K562 (cell line): ENCODE data around the gene TAS2R40. TPM values are rescaled to one million over a fixed set of nuclear protein-coding genes. Genes with fewer than 3 reads are reported as not detected.

Experiments
- ASH1L ChIP-seq: fragments of 450-650 bp; IDR thresholded peaks from 2 replicates; pipeline ENCODE4 v1.6.1; 2018; ENCODE audit warnings: borderline replicate concordance, mild to moderate bottlenecking, low read depth; ENCODE audit not compliant: partially characterized antibody
- CHD4 ChIP-seq: fragments of 200-600 bp; sonication (generic); IDR thresholded peaks from 3 replicates; pipeline ENCODE4 v1.6.1; 2012; ENCODE audit warnings: low read depth, mild to moderate bottlenecking, mixed read lengths, low read length, inconsistent platforms; ENCODE audit not compliant: insufficient read depth, insufficient replicate concordance, poor library complexity, severe bottlenecking
- DACH1 ChIP-seq: fragments of 450-650 bp; IDR thresholded peaks from 2 replicates; pipeline ENCODE4 v1.6.1; 2018; ENCODE audit not compliant: partially characterized antibody
- FOXA3 ChIP-seq, 2 experiments: fragments of 450-650 bp in 1 of 2; sonication (generic) in 1 of 2; formaldehyde crosslinking; IDR thresholded peaks in 1 of 2; conservative IDR thresholded peaks in 1 of 2; 2 replicates each; pipeline versions ENCODE4 v1.4.0 to v1.8.0; 2020 to 2022; ENCODE audit warnings: mild to moderate bottlenecking in 2 of 2, missing genetic modification reagents in 1 of 2
- FOXJ2 ChIP-seq: fragments of 200-800 bp; sonication (Bioruptor generic); IDR thresholded peaks from 2 replicates; pipeline ENCODE4 v1.6.1; 2016; ENCODE audit warnings: missing genetic modification characterization, missing compliant biosample characterization
- GATAD2A ChIP-seq: fragments of 450-650 bp; IDR thresholded peaks from 2 replicates; pipeline ENCODE4 v1.6.1; 2017
- KLF13 ChIP-seq: fragments of 450-650 bp; IDR thresholded peaks from 2 replicates; pipeline ENCODE4 v1.6.1; 2016; ENCODE audit warnings: missing genetic modification characterization, low read depth, mild to moderate bottlenecking, missing compliant biosample characterization, moderate library complexity, borderline replicate concordance
- PCBP1 ChIP-seq: fragments of 200-400 bp; formaldehyde crosslinking; IDR thresholded peaks from 2 replicates; pipeline ENCODE4 v1.6.1; 2018; ENCODE audit warnings: mild to moderate bottlenecking, low read depth, low read length; ENCODE audit not compliant: poor library complexity, severe bottlenecking
- SMARCC2 ChIP-seq: fragments of 450-650 bp; IDR thresholded peaks from 2 replicates; pipeline ENCODE4 v1.6.1; 2017; ENCODE audit warnings: antibody characterized with exemption, moderate library complexity, mild to moderate bottlenecking, low read depth
- SMC3 ChIP-seq: conservative IDR thresholded peaks from 2 replicates; pipeline ENCODE4 v1.6.1; 2011; ENCODE audit warnings: low read depth, low read length, improper control_type of control experiment; ENCODE audit not compliant: insufficient read depth
- SPI1 ChIP-seq: IDR thresholded peaks from 2 replicates; pipeline ENCODE4 v1.6.1; 2011; ENCODE audit warnings: low read depth, low read length, control low read depth, borderline replicate concordance
- THRAP3 ChIP-seq: fragments of 450-650 bp; IDR thresholded peaks from 2 replicates; pipeline ENCODE4 v1.6.1; 2016; ENCODE audit warnings: mild to moderate bottlenecking, inconsistent platforms, borderline replicate concordance
- XRCC5 ChIP-seq: fragments of 200-400 bp; formaldehyde crosslinking; IDR thresholded peaks from 2 replicates; pipeline ENCODE4 v1.6.1; 2017; ENCODE audit warnings: low read depth, mild to moderate bottlenecking, low read length
- ZNF24 ChIP-seq: fragments of 450-650 bp; IDR thresholded peaks from 2 replicates; pipeline ENCODE4 v1.6.1; 2016
- ZNF253 ChIP-seq: fragments of 250-450 bp; sonication (Bioruptor Pico); conservative IDR thresholded peaks from 2 replicates; pipeline ENCODE4 v1.6.1; 2021; ENCODE audit warnings: mild to moderate bottlenecking
- polyA plus RNA-seq, 8 experiments: library from polyadenylated mRNA; depleted of rRNA in 4 of 8; stranded (reverse) in 5 of 8; unstranded in 3 of 8; fragments of >200 nt; fragmentation: Nextera tagmentation in 2 of 8; fragmentation: Illumina TruSeq in 1 of 8; extraction: Ambion mirVana in 2 of 8; extraction: Trizol in 1 of 8; gene quantifications; 2 replicates each; pipeline versions ENCODE4 v1.2.1 to v1.2.3, GENCODE V29; 2011 to 2014; ENCODE audit warnings: inconsistent platforms in 1 of 8, missing spikeins in 1 of 8
- total RNA-seq, 7 experiments: library from RNA; depleted of rRNA in 6 of 7; stranded (reverse); fragments of >200 nt in 6 of 7; fragmentation: Illumina TruSeq in 2 of 7; extraction: Trizol in 2 of 7; gene quantifications; 2 replicates each; pipeline versions ENCODE4 v1.2.1 to v1.2.3, GENCODE V29; 2011 to 2021; ENCODE audit warnings: low replicate concordance in 1 of 7
- TF ChIP-seq, protein P1 (sequence below): IDR thresholded peaks from 2 replicates; pipeline ENCODE4 v1.6.1; 2011; ENCODE audit warnings: borderline replicate concordance, low read depth, mild to moderate bottlenecking, moderate library complexity, low read length; ENCODE audit not compliant: insufficient read depth, poor library complexity, severe bottlenecking

Gene TAS2R40
- total and polyA plus RNA-seq, 9 of the 15 experiments (the other 6 are each of a cell fraction or from before 2014, with no cell fraction given) = not detected

GRCh38 chr7:143256325-143256724, 34.5 kb downstream of the TAS2R40 start (continued):
- TF ChIP-seq, protein P1, sequence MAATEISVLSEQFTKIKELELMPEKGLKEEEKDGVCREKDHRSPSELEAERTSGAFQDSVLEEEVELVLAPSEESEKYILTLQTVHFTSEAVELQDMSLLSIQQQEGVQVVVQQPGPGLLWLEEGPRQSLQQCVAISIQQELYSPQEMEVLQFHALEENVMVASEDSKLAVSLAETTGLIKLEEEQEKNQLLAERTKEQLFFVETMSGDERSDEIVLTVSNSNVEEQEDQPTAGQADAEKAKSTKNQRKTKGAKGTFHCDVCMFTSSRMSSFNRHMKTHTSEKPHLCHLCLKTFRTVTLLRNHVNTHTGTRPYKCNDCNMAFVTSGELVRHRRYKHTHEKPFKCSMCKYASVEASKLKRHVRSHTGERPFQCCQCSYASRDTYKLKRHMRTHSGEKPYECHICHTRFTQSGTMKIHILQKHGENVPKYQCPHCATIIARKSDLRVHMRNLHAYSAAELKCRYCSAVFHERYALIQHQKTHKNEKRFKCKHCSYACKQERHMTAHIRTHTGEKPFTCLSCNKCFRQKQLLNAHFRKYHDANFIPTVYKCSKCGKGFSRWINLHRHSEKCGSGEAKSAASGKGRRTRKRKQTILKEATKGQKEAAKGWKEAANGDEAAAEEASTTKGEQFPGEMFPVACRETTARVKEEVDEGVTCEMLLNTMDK = peak; percentile 43
- no peak for TF ChIP-seq KLF13
- peak; percentile 94 for TF ChIP-seq SPI1
- TF ChIP-seq ZNF253 (CRISPR knock-in tag) = no peak
- TF ChIP-seq GATAD2A = no peak
- no peak for TF ChIP-seq PCBP1
- peak; percentile 19 for TF ChIP-seq DACH1
- no peak for TF ChIP-seq ZNF24
- no peak for TF ChIP-seq THRAP3
- no peak for TF ChIP-seq SMC3
- no peak for TF ChIP-seq ASH1L
- TF ChIP-seq FOXA3 (CRISPR knock-in tag; conservative IDR thresholded peaks at IDR 0.05 in 1 of 2, IDR thresholded peaks at IDR 0.05 in 1 of 2) = peak; percentile 33 to 52; a peak in 1 of 4 replicates
- peak; percentile 46 for TF ChIP-seq CHD4
- 0 out of 2 replicates have a peak, but pooled peaks have one; percentile 30 for TF ChIP-seq XRCC5
- TF ChIP-seq SMARCC2 = 0 out of 2 replicates have a peak, but pooled peaks have one; percentile 17
- TF ChIP-seq FOXJ2 (tag) = no peak
